HG03159 (cell line): ENCODE results near the gene KDM4C.
A peak's percentile ranks its signal among the peaks of the same experiment; 100 is the strongest.
"Not testable (repeated sequence)": the region's sequence is repeated elsewhere in the genome, so short reads cannot be mapped to it uniquely, and the experiment has no call there.

ENCODE experiments used
- ATAC-seq: cut with Tn5 transposase; IDR thresholded peaks from one replicate; pipeline ENCODE4 v1.9.1; 2021; ENCODE audit warnings: mild to moderate bottlenecking, moderate library complexity; ENCODE audit not compliant: unreplicated experiment

KDM4C gene

DNA sequence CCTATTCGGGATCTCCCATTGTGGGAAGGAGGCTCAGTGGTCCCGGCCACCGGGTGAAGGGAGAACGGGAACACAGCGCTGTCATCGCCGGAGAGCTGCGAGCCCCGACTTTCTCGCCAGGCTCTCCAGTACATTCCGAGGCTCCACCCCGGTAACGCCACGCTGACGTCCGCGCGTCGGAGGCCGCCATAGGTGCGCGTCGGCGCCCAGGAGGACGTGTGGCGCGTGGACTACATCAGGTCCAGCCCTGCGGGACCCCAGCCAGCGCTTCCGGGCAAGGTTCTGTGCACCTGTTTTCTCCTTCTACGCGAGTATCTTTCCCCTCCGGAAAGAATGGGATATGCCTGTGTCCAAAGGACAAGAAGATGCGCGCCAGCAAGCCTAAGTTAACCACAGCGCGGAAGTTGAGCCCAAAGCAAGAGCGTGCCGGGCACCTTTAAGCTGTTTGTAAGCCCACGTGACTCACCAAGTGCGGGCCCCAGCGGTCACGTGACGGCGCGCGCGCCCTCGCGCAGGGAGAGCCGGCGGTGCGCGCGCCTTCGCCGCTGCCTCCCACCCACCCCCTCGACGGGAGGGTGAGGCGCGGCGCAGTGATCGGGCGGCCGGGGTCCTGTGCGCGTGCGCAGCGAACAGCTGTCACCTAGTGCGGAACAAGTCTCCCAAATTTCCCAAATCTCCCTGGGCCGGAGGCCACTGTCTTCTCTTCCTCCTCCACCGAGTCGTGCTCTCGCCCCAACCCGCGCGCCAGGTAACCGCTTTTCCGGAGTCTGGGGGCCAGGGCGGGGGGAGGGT is at the start of gene KDM4C:
Gene KDM4C (plus strand): TSS at position 518 of the 792 bp plus-strand sequence. CDS start 35,016 bp downstream, outside the sequence.
- peak; percentile 76 for ATAC-seq

DNA sequence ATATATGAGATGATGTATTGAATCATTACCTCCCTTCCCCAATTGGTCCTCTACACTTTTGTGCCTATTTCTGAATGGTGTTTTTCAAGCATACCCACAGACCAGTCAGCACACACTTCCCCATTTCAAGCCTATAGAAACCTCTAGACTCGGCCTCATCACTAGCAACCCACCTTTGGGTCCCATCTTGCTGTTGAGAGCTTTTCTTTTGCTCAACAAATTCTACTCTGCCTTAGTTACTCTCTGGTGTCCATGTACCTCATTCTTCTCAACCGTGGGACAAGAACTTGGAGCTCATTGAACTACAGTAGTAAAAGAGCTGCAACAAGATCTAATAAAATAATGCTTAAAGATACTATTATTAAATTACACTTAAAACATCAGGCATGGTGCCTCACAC is 49.0 kb upstream of the KDM4C start:
- ATAC-seq = no peak

DNA sequence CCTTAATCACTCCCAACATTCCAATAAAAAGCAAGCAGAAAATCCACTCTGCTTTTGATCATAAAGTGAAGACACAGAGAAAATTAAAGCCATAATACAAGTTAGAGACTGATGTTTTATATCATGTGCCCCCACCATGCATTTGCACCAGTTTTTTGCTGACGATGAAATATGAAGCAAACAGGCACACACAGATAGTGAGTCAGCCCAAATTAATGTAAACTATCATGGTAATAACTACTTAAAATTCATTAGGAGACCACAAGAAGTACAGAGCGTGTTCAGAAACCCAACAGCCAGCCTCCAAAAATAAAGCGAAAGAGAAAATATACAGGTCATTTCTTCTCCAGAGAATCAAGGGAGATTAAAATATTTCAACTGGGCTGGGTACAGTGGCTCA is 46.4 kb upstream of the KDM4C start:
- ATAC-seq = no peak

DNA sequence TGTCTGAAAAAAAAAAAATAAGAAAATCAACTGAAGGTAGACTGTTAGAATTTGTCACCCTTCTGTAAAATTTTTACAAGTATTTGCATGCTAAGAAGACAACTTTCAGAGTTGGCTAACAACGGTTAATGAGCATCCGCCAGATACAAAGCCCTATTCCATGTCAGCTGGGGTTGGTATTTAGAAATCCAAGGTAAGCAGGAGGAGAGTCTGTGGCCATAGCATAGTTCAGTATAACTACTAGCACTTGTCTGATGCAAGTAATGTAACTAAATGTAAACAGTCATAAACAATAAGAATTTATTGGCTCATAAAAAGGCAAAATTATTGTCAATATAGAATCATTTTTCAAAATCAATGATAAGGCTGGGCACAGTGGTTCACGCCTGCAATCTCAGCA is 45.7 kb upstream of the KDM4C start:
- ATAC-seq = no peak

DNA sequence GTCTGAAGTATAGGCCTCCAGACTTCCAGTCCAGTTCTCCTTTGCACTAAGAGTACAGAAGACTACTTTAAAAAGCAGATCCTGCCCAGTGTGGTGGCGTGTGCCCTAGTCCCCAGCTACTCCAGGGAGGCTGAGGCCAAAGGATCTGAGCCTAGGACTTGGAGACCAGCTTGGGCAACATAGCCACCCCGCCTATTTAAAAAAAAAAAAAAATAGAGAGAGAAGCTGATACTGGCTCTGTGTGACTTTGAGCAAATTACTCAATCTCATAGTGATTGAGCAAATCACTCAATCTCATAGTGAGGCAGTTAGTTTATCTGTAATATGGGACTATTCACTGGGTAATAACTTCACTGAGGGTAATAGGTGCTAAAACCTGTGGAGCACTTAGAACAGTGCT is 43.6 kb upstream of the KDM4C start:
- no peak for ATAC-seq

DNA sequence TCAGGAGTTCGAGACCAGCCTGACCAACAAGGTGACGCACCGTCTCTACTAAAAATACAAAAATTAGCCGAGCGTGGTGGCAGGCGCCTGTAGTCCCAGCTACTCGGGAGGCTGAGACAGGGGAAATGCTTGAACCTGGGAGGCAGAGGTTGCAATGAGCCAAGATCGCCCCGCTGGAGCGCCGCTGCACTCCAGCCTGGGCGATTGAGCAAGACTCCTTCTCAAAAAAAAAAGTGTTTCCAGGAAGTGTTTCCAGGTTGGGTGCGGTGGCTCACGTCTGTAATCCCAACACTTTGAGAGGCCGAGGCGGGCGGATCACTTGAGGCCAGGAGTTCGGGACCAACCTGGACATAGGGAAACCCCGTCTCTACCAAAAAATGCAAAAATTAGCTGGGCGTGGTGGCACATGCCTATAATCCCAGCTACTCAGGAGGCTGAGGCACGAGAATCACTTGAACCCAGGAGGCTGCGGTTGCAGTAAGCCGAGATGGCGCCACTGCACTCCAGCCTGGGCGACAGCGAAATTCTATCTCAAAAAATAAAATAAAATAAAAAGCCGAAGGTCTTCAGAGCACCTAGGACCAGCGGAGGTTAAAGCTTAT is 42.5 kb upstream of the KDM4C start:
- not testable (repeated sequence) for ATAC-seq

DNA sequence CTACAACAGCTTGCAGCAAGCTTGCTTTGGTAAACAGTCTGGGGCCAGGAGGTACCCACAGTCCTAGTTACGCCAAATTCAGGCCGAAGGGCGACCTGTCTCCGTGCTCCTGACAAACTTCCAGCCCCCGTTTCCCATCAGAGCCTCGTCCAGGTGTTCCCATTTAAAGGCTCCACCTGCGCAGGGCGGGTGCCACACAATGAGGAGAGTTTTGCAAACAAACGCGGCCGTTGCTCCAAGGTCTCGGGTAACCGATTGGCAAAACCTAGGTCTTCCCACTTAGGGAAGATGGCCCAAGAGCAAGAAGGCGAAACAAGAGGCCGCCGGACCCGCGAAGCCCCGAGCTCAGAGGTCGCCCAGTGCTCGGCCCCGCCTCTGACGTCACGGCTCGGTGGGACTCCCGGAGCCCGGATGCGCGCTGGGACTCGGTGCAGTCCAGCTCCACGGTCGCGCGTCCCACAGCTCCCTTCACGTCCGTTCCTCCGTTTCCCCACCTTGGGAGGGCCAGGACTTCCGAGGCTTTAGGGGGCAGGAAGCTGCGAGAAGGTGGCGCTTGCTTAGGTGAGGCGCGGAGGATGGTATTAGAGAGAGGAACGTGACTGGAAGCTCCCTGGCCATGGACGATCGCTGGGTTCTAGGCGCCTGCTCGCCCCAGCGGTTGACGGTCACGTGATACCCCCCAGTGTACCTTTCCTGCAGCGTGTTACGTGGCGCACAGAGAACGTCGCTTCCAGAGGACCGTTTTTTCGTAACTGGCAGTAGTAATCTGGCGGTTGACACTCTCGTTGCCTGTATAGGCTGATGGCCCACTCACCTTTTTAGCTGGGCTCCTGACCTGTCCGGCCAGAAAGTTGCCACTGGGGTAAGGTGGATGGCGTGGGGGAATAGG is 41.8 kb upstream of the KDM4C start:
- ATAC-seq = peak; percentile 91

DNA sequence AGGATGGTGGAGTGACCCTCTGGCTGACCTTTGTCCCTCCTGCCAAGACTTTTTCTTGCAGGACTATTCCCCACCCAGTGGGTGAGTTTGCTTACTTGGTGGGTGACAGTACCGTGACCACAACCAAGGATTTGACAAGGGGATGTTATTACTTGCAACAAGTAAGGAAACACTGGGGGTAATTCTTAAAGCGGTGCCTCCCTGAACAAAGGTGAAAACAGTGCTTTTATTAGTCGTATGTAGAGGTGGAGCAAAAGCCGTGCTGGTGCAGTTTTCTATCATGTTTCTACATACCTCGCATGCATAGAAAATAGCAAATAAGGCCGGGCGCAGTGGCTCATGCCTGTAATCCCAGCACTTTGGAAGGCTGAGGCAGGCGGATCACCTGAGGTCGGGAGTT is 41.0 kb upstream of the KDM4C start:
- ATAC-seq = no peak

DNA sequence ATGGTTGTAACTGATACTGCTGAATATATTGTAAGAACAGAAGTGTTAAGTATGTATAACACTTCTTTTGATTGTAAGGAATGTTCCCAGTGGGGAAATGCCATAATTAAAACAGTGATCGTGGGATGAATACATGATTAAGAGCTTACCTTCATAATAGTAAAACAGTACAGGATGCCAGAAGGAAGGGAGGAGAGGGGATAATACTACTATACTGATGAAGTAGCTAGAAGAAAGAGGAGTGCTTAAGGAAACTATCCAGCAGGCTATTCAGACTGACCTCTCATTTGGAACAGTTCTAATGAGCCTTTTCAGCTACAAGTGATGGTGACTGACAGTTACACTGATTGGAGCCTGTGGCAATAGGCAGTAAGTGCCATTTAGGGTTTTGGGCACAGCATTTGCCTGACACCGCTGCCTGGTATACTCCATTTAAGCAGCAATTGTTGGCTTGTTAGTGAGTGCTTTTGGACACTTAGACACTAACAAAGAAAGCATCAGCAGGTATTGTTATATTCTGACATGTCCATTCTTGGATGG is 33.8 kb upstream of the KDM4C start:
- ATAC-seq = no peak

DNA sequence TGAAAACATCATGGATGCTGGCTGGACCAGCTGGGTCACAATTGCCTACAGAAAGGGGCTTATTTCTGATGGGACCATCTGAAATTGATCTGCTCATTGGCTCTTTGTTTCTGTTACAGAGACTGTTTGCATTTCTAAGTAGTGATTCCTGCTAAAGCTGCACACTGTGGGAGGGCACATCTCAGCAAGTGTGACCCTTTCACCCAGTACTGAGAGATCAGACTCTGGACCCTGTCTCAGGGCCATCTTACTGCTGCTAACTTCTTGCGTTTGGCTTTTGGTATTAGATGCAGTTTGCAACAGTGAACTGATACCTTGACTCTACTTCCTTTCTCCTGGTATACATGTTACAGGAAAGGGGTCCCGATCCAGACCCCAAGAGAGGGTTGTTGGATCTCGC is 24.5 kb upstream of the KDM4C start:
- ATAC-seq = no peak

DNA sequence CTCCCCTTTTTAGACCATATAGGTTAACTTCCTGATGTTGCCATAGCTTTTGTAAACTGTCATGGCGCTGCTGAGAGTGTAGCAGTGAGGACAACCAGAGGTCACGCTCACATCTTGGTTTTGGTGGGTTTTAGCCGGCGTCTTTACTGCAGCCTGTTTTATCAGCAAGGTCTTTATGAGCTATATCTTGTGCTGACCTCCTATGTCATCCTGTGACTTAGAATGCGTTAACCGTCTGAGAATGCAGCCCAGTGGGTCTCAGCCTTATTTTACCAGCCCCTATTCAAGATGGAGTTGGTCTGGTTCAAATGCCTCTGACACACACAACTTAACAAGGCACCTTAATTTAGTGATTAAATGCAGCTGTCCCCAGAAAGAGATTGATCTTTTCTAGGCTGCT is 23.9 kb upstream of the KDM4C start:
- ATAC-seq = no peak

DNA sequence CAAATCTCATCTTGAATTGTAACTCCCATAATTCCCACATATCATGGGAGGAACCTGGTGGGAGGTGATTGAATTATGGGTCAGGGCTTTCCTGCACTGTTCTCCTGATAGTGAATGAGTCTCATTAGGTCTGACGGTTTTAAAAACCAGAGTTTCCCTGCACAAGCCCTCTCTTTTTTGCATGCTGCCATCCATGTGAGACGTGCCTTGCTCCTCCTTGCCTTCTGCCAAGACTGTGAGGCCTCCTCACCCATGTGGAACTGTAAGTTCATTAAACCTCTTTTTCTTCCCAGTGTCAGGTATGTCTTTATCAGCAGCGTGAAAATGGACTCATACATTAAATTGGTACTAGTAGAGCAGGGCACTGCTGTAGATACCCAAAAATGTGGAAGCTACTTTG is 22.4 kb upstream of the KDM4C start:
- ATAC-seq = no peak

DNA sequence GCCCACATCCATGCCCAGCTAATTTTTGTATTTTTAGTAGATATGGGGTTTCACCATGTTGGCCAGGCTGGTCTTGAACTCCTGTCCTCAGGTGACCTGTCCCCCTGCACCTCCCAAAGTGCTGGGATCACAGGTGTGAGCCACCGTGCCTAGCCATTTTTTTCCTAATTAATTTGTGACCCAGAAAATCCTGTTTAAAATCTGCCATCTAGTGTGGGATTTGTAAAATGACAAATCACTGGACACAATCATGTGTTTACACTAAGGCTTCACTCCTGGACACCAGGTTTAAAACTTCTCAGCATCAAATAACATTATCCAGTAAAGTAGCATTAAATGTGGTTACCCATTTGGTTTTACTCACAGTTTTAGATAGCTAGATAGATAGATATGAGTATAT is 18.6 kb upstream of the KDM4C start:
- no peak for ATAC-seq

DNA sequence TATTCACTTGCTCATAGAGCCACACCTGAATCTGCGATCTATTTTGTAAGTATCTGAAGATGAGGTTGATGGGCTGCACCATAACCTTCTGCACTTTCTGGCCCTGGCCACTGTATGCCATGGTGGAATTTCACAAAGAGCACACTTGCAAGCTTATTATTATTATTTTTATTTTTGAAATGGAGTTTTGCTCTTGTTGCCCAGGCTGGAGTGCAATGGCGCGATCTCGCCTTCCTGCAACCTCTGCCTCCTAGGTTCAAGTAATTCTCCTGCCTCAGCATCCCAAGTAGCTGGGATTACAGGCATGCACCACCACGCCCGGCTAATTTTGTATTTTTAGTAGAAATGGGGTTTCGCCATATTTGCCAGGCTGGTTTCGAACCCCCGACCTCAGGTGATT is 8.9 kb upstream of the KDM4C start:
- ATAC-seq = not testable (repeated sequence)

DNA sequence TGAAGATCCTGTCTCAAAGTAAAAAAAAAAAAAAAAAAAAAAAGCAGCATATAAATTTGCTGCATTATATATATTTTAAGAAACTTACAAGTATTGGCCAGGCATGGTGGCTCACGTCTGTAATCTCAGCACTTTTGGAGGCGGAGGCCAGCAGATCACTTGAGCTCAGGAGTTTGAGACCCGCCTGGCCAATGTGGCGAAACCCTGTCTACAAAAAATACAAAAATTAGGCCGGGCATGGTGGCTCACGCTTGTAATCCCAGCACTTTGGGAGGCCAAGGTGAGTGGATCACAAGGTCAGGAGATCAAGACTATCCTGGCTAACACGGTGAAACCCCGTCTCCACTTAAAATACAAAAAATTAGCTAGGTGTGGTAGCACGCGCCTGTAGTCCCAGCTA is 2.9 kb upstream of the KDM4C start:
- not testable (repeated sequence) for ATAC-seq

DNA sequence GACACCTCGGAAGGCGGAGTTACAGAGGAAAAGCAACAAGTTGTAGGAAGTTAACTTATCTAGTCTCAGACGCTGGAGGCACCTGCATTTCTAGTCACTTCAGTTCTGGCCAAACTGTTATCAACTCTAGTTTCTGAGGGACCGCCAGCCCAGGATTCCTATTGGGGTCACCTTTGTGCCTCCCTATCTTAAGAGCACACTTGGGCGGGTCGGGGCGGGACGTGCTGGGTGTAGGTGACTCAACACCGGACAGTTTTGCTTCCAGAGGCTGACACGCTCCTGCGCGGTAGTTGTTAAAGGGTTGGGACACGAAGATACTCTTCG is 679 bp upstream of the KDM4C start:
- peak; percentile 43 for ATAC-seq

DNA sequence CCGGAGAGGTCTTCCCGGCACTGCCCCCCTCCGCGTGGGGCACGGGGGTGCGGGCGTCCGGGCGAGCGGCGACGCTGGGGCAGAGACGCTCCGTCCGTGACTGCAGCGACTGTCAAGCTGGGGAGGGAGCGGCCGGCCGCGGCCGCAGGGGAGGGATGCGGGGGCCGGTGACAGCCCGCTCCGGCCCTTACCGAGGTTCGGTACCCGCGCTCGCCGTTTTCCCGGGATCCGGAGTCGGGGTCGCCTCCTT is 400 bp downstream of the KDM4C start:
- ATAC-seq = peak; percentile 12

DNA sequence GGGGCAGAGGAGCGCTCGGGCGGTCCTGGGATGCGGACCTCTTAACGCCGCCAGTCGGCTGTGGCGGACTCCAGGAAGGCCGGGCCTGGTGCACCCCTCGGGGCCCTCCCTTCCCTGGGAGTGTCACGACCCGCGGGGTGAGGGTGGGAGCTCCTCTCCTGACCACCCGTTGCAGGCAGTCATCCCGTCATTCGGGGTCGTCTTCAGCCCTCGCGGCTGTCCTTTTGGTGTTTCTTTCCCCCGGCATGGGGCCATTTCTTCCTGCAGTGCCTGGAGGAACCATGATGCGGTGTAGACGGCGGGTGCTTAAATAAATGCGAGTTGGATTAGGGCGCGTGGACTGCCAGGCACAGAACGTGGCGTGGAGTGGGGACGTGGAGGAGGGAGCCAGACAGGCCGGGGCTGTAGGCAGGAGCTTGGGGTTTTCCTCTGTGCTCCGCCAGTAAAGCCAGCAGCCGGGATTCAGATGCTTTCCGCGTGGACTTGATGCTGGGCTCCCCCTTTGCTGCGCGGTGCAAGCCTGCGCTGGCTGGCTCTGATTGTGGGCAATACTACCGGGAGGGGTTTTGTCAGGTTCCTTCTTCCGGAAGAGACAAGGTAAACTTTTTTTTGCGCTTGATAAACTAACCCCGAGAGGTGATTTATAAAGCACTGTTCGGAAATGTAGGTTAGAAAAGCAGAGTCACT is 868 bp downstream of the KDM4C start:
- peak; percentile 25 for ATAC-seq

DNA sequence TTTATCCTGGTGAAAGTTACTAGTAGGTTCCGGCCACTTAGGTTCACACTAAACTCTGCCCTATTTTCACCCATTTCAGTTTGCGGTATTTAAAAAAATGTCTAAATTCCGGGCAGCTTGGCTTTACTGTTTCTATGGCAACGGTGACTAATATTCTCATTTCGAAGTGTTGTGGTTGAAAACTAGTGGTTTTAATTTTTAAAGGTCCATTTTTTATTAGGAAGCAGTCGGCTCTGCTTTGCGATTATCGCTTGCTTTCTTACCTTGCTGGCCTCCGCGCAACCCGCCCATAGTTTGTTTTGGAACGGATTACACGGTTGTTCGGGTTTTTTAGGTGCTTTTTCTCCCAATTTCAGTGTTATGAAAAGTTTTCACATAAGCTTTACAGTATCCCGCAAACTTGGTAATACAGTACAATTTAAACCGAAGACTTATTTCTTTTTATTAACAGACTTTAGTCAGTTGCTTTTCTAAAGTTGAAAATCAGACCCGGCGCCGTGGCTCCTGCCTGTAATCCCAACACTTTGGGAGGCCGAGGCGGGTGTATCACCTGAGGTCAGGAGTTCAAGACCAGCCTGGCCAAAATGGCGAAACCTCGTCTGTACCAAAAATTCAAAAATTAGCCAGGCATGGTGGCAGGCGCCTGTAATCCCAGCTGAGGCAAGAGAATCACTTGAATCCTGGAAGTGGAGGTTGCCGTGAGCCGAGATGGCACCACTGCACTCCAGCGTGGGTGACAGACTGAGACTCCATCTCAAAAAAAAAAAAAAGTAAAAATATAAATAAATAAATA is 1.6 kb downstream of the KDM4C start:
- ATAC-seq = peak; percentile 15

DNA sequence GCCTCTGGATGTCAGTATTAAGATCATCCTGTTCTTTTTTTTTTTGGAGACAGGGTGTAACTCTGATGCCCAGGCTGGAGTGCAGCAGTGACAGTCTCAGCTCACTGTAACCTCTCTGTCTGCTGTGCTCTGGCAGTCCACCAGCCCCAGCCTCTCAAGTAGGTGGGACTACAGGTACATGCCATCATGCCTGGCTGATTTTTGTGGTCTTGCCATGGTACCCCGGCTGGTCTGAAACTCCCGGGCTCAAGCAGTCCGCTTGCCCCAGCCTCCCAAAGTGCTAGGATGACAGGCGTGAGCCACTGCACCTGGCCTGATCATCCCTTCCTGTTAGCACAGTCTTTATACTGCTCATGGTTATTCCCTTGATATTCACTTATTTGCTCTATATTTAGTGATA is 3.5 kb downstream of the KDM4C start:
- ATAC-seq = no peak
